SIG-M5 (cell line): ENCODE measurements around the gene GPBP1L1.
A peak's percentile ranks its signal among the peaks of the same experiment; 100 is the strongest.
"Not testable (repeated sequence)": the region's sequence is repeated elsewhere in the genome, so short reads cannot be mapped to it uniquely, and the experiment has no call there.

Experiments
- DNase-seq: peaks from one replicate; lab custom pipeline; 2025; lab: John Stamatoyannopoulos, UW

The GPBP1L1 gene

DNA sequence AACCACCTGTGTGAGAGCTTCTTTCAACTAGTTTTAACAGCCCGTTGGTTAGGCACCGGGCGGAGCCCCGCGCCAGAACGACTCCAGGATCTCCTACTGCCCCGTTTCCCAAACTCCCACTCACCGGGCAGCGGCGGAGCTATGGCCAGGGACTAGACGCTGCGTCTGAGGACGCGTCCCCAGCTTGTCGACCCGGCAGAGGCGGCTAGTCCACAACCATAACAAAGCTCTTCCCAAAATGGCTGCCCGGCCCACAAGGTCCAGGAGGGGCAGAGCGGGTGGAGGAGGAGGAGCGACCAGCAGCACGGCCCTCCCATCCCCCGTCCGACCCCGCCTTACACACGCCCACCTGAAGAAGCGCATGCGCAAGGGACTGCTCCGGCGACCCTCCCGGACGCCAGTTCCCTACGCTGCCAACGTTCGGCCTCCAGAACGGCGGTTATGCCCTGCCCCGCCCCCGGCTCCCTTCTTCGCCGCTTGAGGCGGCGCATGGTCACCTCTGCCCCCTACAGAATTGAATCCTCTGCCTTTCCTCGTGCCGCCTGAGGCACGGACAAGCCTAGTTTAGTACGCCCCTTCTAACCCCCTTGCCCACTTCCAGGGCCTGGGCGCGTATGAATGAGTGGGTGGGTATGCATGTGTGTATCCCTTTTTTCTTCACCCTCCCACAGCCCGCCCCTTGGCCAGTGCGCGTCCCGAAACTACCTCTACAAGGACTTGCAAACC, at the start of gene GPBP1L1:
Gene GPBP1L1 (minus strand): TSS at position 246 of the 726 bp plus-strand sequence. CDS start 27,446 bp downstream, outside the sequence.
- DNase-seq: peak; percentile 57

GRCh38 chr1:45730780-45731319, 44.5 kb upstream of the GPBP1L1 start:
- DNase-seq: no peak

DNA sequence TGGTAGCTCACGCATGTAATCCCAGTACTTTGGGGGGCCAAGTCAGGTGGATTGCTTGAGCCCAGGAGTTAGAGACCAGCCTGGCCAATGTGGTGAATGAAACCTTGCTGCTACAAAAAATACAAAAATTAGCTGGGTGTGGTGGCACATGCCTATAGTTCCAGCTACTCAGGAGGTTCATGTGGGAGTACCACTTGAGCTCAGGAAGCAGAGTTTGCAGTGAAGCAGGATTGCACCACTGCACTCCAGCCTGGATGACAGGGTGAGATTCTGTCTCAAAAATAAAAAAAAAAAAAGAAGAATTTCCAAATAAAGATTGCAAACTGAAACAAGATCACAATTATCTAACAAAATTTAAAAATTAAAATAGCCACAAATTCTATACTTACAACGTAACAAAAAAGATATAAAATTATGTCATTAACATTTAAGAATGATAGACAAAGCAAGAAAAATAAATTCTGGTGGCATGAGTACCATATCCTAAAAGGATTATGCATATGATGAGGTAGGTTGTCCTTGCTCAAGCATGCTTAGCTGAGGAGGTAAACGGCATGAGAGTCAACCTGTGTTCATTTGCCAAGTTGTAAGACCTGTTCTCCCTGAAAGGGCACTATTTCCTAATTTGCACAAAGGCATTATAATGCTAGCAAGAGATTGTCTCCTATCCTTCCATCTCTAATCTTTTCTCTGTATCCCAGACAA, 43.9 kb upstream of the GPBP1L1 start:
- DNase-seq: no peak

GRCh38 chr1:45726007-45726406, 39.7 kb upstream of the GPBP1L1 start:
- DNase-seq: not testable (repeated sequence)

GRCh38 chr1:45723248-45723930, 37.1 kb upstream of the GPBP1L1 start:
- DNase-seq: no peak

- no peak for DNase-seq
These were observed 36.5 kb upstream of the GPBP1L1 start for GRCh38 chr1:45722809-45723208.

GRCh38 chr1:45721207-45721606, 34.9 kb upstream of the GPBP1L1 start:
- DNase-seq: no peak

- DNase-seq: no peak
These were observed 32.0 kb upstream of the GPBP1L1 start for GRCh38 chr1:45718289-45718688.

GRCh38 chr1:45717386-45717785, 31.1 kb upstream of the GPBP1L1 start:
- not testable (repeated sequence) for DNase-seq

GRCh38 chr1:45716700-45717099, 30.4 kb upstream of the GPBP1L1 start:
- no peak for DNase-seq

DNA sequence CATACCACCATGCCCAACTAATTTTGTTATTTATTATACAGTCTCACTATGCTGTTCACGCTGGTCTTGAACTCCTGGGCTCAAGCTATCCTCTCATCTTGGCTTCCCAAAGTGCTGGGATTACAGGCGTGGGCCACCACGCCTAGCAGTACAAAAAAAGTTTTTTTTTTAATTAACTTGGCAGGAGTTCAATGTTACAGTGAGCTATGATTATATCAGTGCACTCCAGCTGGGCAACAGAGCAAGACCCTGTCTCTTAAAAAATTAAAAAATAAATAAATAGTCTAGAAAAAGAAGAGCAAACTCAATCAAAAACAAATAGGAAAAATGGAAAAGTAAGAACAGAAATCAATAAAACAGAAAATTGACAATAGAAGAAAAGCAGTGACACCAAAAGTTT, 27.4 kb upstream of the GPBP1L1 start:
- no peak for DNase-seq

DNA sequence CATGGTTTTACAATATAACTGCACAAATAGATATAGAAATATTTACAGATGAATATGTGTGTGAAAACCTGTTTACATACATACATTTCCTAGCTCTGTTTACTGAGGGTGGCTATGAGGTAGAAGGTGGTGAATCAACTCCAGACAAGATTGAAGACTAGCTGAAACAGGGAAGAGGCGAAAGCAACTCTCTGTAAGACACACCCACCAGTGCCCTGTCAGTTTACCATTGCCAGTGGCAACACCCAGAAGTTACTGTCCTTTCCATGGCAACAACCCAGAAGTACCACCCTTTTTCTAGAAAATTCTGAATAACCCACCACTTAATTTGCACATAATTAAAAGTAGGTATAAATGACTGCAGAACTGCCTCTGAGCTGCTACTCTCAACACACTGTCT, 18.3 kb upstream of the GPBP1L1 start:
- no peak for DNase-seq

- DNase-seq: no peak
These were observed 8.5 kb upstream of the GPBP1L1 start for GRCh38 chr1:45694823-45695222.

DNA sequence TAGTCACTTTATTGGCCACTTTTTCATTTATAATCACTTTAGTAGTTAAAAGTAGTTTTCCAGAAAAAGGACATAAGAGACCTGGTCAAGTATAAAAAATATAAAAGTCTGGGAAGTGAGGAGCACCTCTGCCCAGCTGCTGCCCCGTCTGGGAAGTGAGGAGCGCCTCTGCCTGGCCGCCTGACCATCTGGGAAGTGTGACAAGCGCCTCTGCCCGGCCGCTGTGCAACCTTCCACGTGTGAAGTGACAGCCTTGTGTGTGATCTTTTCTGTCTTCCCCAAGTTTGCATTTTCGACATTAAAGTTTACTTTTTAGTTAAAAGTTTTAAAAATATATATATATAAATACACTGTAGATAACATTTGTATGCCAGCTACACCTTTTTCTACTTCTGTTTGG, 7.5 kb upstream of the GPBP1L1 start:
- DNase-seq: not testable (repeated sequence)

DNA sequence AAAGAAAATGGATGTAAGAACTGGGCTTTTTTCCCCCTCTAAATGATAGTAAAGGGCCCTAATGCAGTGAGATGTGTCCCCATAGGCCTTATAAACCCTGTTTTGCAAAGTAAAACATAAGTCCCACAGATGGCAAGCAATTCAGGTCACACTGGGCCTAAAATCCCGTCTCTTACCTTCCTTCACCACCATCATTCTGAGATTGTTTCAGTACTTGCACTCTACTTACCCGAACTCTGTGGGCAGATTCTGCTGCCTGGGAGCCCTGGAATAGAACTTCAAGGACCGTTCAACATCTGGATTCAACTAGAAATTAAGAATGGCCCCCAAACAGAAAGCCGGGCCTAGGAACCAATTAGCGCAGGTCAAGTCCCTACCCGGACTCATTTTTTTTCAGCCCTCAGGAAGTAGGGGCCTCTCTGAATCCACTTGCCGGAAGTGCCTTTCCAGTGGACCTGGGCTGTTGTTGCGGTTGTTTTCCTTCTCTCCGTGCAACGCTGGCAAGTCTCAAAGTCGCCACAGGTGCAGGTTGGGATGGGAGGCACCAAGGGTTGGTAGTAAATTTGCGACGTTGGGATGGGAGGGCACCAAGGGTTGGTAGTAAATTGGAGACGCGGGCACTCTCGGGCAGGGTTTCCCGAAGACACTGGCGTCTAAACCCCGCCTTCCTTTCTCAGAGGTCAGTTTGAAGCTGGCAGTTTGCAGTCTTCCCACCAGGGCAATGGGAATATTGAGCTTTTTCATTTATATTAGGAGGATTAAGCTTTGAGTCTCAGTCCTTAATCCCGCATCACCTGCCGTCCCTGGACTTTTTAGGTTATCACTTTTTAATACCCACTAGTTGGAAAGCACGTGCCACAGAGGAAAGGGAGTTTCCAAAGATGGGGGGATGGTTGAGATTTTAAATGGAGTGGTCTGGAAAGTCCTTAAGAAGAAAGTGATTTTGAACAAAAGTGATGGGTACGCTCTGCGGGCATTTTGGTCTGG, 1.7 kb upstream of the GPBP1L1 start, which contains the start of gene TMEM69:
Gene TMEM69 (plus strand): TSS at position 428 of the 987 bp plus-strand sequence. CDS start 2,888 bp downstream, outside the sequence.
- peak; percentile 37 for DNase-seq

DNA sequence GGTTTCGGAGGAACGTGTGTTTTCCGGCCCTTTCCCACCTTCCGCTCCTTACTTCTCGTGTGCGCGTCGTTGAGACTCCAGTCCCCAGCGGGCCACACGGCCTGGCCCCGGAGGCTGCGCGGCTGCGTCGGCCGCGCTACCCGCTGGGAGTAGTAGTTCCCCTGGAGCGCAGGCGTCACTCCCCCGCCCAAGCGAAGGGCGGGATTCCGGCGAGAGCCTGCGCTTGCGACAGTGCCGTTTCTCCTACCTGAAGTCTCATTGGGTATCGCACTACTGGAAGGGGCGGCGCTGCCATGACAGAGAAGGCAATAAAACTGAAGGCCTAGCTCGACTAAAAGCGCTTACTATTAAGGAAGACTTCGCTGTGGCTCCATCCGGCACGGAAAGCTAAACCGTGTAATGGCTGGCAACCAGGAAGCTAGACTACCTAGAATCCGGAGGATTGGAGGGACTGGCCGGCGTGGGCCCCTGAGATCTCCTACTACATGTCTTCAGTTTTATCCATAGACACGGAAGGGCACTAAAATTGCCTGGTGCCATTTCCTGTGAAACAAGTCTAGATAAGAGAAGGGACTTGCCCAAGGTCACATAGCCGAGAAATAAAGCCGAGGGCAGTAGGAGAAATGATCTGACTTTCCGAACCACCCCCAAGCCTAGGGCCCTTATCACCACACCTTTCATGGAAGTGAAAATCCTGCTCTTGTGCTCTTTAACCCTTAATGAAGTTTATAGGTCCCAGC, 851 bp upstream of the GPBP1L1 start:
- peak; percentile 95 for DNase-seq

- no peak for DNase-seq
These were observed 382 bp downstream of the GPBP1L1 start for GRCh38 chr1:45686015-45686287.

DNA sequence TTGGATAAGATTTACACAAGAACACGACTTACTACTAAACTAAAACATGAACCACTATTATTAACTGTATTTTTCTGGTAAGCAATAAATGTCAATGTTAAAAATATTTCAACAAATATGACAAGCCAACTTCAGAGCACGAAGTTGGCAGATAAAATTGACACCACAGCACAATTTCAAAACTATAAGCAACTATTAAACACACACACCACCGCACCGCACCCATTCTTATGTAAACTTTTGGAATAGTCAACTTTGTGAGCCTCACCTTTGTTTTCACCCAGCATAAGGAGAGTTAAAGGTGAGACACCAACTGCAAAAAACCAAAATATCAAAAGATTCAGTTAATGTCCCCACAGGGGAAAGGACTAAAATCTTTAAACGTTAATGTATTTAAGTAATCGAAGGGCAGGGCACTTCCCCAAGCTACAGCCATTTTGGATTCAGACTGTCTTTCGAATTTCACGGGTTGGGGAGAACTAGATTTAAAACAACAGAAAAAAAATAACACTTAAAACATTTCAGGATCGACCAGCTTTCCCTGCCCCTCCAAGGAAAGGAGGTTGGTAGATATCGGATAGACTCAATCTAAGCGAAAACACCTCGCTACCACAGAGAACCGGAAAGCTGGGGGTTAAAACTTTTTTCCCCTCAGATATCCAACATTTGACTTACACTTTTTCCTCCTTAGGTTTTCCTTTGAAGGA, 872 bp downstream of the GPBP1L1 start:
- DNase-seq: no peak

DNA sequence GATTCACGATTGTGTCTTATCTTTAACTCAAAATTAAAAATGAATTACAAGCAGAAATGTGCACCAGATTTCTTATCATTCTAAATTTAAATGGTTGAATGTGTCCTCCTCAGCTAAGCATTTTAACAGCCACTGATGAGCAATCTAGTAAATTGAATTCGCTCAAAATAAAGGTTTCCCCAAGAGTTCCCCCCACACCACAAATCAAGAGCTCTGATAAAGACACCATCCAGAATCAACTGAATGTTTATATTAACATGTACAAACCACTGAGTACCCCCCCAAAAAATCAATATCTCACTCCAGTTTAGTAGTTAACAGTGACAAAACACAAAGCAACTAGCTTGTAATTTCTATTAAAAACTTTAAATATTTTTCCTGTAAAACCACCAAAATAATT, 1.9 kb downstream of the GPBP1L1 start:
- no peak for DNase-seq

GRCh38 chr1:45682942-45683341, 3.4 kb downstream of the GPBP1L1 start:
- no peak for DNase-seq
